HepG2 (cell line): ENCODE data around the gene TTC28. TPM values are rescaled to one million over a fixed set of nuclear protein-coding genes. Genes with fewer than 3 reads are reported as not detected.

ENCODE experiments used
- ATAC-seq: fragments of 200-7000 bp; cut with Tn5 transposase; 3 replicates; pipeline ENCODE4 v1.9.1; 2020; ENCODE audit warnings: mild to moderate bottlenecking, moderate library complexity
- BruUV-seq: library from RNA; stranded (reverse); fragments of 400-500 nt; replicated peaks from 2 replicates; lab custom pipeline; 2021; lab: Mats Ljungman, UMichigan
- CTCF ChIA-PET: fragments of 300-600 bp; formaldehyde crosslinking; extraction: SDS; loops from one replicate; lab custom pipeline; 2021; ENCODE audit warnings: low total read pairs, inconsistent platforms, low intra/inter-chr PET ratio; lab: Yijun Ruan, JAX
- POLR2A ChIA-PET: fragments of 350-600 bp; sonication (Branson Sonifier 250); formaldehyde crosslinking; loops from one replicate; lab custom pipeline; 2020; ENCODE audit warnings: antibody characterized with exemption, inconsistent platforms; lab: Yijun Ruan, JAX
- DNase-seq: peaks from one replicate; pipeline ENCODE4 v3.0.0-alpha.2; 2015; ENCODE audit warnings: low spot score
- FAIRE-seq: peaks from 3 replicates; lab custom pipeline; 2011; peaks lifted over from hg19 to GRCh38; lab: Jason Lieb, UNC
- H2AFZ ChIP-seq: one replicate; pipeline ENCODE4 v1.6.1; 2011; ENCODE audit warnings: low read length, inconsistent platforms
- H3K27ac ChIP-seq: fragments of 300-600 bp; 3 replicates; pipeline ENCODE4 v1.8.0; 2011; ENCODE audit warnings: mixed run types, mild to moderate bottlenecking, mixed read lengths, low read length, inconsistent platforms; ENCODE audit not compliant: insufficient read depth; ENCODE audit errors: extremely low read length
- H3K27me3 ChIP-seq, 2 experiments: fragments of 200-600 bp in 1 of 2; 2 replicates in 1 of 2; 3 replicates in 1 of 2; pipeline versions ENCODE4 v1.6.0 to v1.8.0; 2011; ENCODE audit warnings: low read length in 2 of 2, mild to moderate bottlenecking in 2 of 2, moderate library complexity in 2 of 2, inconsistent platforms in 1 of 2; ENCODE audit not compliant: insufficient read depth in 2 of 2, control insufficient read depth in 1 of 2
- H3K36me3 ChIP-seq, 2 experiments: fragments of 200-600 bp in 1 of 2; replicated peaks in 1 of 2; 2 replicates in 1 of 2; 3 replicates in 1 of 2; pipeline versions ENCODE4 v1.5.1 to v1.8.0; 2011; ENCODE audit warnings: low read length in 2 of 2, inconsistent platforms in 1 of 2; ENCODE audit not compliant: insufficient read depth in 2 of 2, control insufficient read depth in 1 of 2
- H3K4me1 ChIP-seq: 2 replicates; pipeline ENCODE4 v1.5.1; 2012; ENCODE audit warnings: low read length, inconsistent platforms; ENCODE audit not compliant: insufficient read depth
- H3K4me2 ChIP-seq: 2 replicates; pipeline ENCODE4 v1.6.0; 2011; ENCODE audit warnings: low read depth, low read length, inconsistent platforms
- H3K4me3 ChIP-seq, 3 experiments: fragments of 200-600 bp in 1 of 3; sonication (generic), shearing (Covaris generic) in 1 of 3; replicated peaks in 1 of 3; 2 replicates each; pipeline ENCODE4 v1.5.1; 2011 to 2016; ENCODE audit warnings: low read length in 3 of 3, inconsistent platforms in 2 of 3, low read depth in 2 of 3, mild to moderate bottlenecking in 2 of 3, control low read depth in 1 of 3, mixed read lengths in 1 of 3; ENCODE audit not compliant: insufficient read depth in 1 of 3
- H3K79me2 ChIP-seq: one replicate; pipeline ENCODE4 v1.6.1; 2011; ENCODE audit warnings: low read length, inconsistent platforms; ENCODE audit not compliant: insufficient read depth
- H3K9ac ChIP-seq: 2 replicates; pipeline ENCODE4 v1.6.0; 2011; ENCODE audit warnings: mild to moderate bottlenecking, low read depth, low read length, inconsistent platforms; ENCODE audit not compliant: insufficient read depth
- H3K9me3 ChIP-seq: 2 replicates; pipeline ENCODE4 v1.5.1; 2012; ENCODE audit warnings: mild to moderate bottlenecking, low read length
- H4K20me1 ChIP-seq: 2 replicates; pipeline ENCODE4 v1.6.0; 2011; ENCODE audit warnings: inconsistent platforms, mild to moderate bottlenecking, low read length, moderate library complexity; ENCODE audit not compliant: insufficient read depth
- BRD4 ChIP-seq: sonication (generic); formaldehyde crosslinking; IDR thresholded peaks from 2 replicates; pipeline ENCODE4 v1.4.0; 2020; ENCODE audit warnings: missing genetic modification reagents
- RFXANK ChIP-seq: IDR thresholded peaks from 2 replicates; pipeline ENCODE4 v1.6.1; 2016
- WGBS: methylation state at CpG from one replicate; pipeline ENCODE4 v1.1.6; 2017; ENCODE audit warnings: low lambda C conversion rate; 5-methylcytosine and 5-hydroxymethylcytosine counted together
- in situ Hi-C: cut with HindIII; loops from 2 replicates; pipeline ENCODE4 v1.10.0; 2017; ENCODE audit warnings: low pct_unique_long_range_greater_than_20kb; ENCODE audit not compliant: extremely low pct_ligation_motif_present
- intact Hi-C: fragments of 100-400 bp; cut with micrococcal nuclease; formaldehyde crosslinking; loops from one replicate; pipeline ENCODE4 v1.10.0; 2022; ENCODE audit not compliant: unreplicated experiment
- polyA plus RNA-seq, 8 experiments: library from polyadenylated mRNA; depleted of rRNA in 3 of 8; stranded (reverse) in 7 of 8; unstranded in 1 of 8; fragments of >200 nt; fragmentation: Illumina TruSeq in 4 of 8; extraction: Trizol in 4 of 8; gene quantifications; 2 replicates each; pipeline versions ENCODE4 v1.2.1 to v1.2.3, GENCODE V29; 2011 to 2016; ENCODE audit warnings: low read depth in 4 of 8, missing spikeins in 1 of 8, mixed read lengths in 1 of 8; ENCODE audit not compliant: insufficient read depth in 1 of 8
- total RNA-seq, 5 experiments: library from RNA; depleted of rRNA; stranded (reverse); fragments of >200 nt; fragmentation: Illumina TruSeq; extraction: Trizol; gene quantifications; 2 replicates each; pipeline ENCODE4 v1.2.3, GENCODE V29; 2016; ENCODE audit warnings: low read depth in 1 of 5
- TF ChIP-seq, protein P1 (sequence below): IDR thresholded peaks from 2 replicates; pipeline ENCODE4 v1.6.1; 2012; ENCODE audit warnings: low read length, improper control_type of control experiment
- TF ChIP-seq, protein P2 (sequence below): sonication (generic); formaldehyde crosslinking; IDR thresholded peaks from 2 replicates; pipeline ENCODE4 v1.4.0; 2020; ENCODE audit warnings: mild to moderate bottlenecking, missing genetic modification reagents

The TTC28 gene
- total and polyA plus RNA-seq, 2 of the 13 experiments (the other 11 are each of a cell fraction or from before 2014, with no cell fraction given): 4.2 to 13.1 TPM

DNA sequence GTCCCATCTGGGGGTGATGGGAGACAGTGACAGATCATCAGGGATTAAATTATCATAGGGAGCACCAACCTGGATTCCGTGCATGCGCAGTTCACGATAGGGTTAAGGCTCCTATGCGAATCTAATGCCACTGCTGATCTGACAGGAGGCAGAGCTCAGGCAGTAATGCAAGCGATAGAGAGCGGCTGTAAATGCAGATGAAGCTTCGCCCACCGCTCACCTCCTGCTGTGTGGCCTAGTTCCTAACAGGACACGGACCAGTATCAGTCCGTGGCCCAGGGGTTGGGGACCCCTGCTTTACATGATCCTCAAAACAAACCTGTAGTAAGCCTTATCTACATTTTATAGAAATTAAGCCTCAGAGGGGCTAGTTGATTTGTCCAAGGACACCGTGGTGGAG lies 94.3 kb downstream of the TTC28 start:
- intact Hi-C loops: no loop called here
- POLR2A ChIA-PET: no interaction called here

DNA sequence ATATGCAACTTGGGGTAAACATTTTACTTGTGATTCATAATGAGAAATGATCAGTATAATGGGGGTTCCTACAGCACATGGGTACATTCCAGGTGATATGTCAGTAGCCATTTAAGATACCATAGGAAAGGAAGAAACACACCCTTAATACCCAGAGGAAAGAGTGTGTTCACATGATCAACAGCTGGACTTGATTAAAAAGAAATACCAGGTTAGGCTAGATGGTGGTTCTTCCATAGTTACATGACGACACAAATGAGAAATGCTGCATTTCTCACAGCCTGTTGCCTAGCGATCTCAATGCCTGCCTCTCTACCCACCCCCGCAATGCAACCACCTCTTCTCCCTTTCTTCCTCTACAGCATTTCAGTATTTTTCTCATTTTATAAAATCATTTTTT lies 96.8 kb downstream of the TTC28 start:
- H3K9ac ChIP-seq: no peak overlapping the region
- H3K27me3 ChIP-seq: no peaks in the 10 kb centered on the region
- no peaks in the 10 kb centered on the region for H3K4me1 ChIP-seq
- ChIA-PET CTCF (no interaction called here), POLR2A (no interaction called here)
- no peak overlapping the region for H3K27ac ChIP-seq
- BruUV-seq: no TSS peak
- no peak for ATAC-seq
- H2AFZ ChIP-seq: no peak overlapping the region
- H3K4me3 ChIP-seq: no peak overlapping the region
- TF ChIP-seq BRD4 (no peak), RFXANK (CRISPR knock-in tag) (no peak)
- TF ChIP-seq, all 625 proteins: peak for 0
- 90% methylated on average over 3 of the region's 3 CpGs for WGBS
- DNase-seq (no peak), FAIRE-seq (no peak)
- H3K4me2 ChIP-seq: no peak overlapping the region
- H3K36me3 ChIP-seq: 0 out of 5 replicates have a peak, but pooled peaks cover 0 to 3% of the 10 kb centered on the region in 2 experiments
- in situ Hi-C loops: no loop called here
- H4K20me1 ChIP-seq: no peaks in the 10 kb centered on the region
- H3K79me2 ChIP-seq: no peaks in the 10 kb centered on the region
- intact Hi-C loops: no loop called here
- no peaks in the 10 kb centered on the region for H3K9me3 ChIP-seq

More for the DNA sequence above, 94.3 kb downstream of the TTC28 start:
- H3K4me3 ChIP-seq: no peak overlapping the region
- no peaks in the 10 kb centered on the region for H4K20me1 ChIP-seq
- no peak overlapping the region for H3K9ac ChIP-seq
- ATAC-seq: no peak
- WGBS: 93% methylated on average over 11 of the region's 11 CpGs
- H2AFZ ChIP-seq: no peak overlapping the region
- H3K4me2 ChIP-seq: no peak overlapping the region
- no peak for FAIRE-seq
- H3K27ac ChIP-seq: no peak overlapping the region
- H3K36me3 ChIP-seq: 0 out of 5 replicates have a peak, but pooled peaks cover 0 to 3% of the 10 kb centered on the region in 2 experiments
- no peaks in the 10 kb centered on the region for H3K79me2 ChIP-seq
- H3K9me3 ChIP-seq: no peaks in the 10 kb centered on the region
- no peak for DNase-seq
- no peaks in the 10 kb centered on the region for H3K4me1 ChIP-seq
- no TSS peak for BruUV-seq
- H3K27me3 ChIP-seq: no peaks in the 10 kb centered on the region
- in situ Hi-C loops: no loop called here
- CTCF ChIA-PET: no interaction called here
- TF ChIP-seq, protein P1, sequence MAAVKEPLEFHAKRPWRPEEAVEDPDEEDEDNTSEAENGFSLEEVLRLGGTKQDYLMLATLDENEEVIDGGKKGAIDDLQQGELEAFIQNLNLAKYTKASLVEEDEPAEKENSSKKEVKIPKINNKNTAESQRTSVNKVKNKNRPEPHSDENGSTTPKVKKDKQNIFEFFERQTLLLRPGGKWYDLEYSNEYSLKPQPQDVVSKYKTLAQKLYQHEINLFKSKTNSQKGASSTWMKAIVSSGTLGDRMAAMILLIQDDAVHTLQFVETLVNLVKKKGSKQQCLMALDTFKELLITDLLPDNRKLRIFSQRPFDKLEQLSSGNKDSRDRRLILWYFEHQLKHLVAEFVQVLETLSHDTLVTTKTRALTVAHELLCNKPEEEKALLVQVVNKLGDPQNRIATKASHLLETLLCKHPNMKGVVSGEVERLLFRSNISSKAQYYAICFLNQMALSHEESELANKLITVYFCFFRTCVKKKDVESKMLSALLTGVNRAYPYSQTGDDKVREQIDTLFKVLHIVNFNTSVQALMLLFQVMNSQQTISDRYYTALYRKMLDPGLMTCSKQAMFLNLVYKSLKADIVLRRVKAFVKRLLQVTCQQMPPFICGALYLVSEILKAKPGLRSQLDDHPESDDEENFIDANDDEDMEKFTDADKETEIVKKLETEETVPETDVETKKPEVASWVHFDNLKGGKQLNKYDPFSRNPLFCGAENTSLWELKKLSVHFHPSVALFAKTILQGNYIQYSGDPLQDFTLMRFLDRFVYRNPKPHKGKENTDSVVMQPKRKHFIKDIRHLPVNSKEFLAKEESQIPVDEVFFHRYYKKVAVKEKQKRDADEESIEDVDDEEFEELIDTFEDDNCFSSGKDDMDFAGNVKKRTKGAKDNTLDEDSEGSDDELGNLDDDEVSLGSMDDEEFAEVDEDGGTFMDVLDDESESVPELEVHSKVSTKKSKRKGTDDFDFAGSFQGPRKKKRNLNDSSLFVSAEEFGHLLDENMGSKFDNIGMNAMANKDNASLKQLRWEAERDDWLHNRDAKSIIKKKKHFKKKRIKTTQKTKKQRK: no peak
- TF ChIP-seq, protein P2, sequence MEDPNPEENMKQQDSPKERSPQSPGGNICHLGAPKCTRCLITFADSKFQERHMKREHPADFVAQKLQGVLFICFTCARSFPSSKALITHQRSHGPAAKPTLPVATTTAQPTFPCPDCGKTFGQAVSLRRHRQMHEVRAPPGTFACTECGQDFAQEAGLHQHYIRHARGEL (CRISPR knock-in tag): no peak
